Liver (tissue), 3 donors: ENCODE data around the gene PRAMEF12.

Experiments used
- GABPA ChIP-seq, 2 donors: IDR thresholded peaks in 1 of 2; conservative IDR thresholded peaks in 1 of 2; 2 replicates each; pipeline ENCODE4 v1.6.1; 2016; ENCODE audit warnings: antibody characterized with exemption in 2 of 2, mild to moderate bottlenecking in 1 of 2, moderate library complexity in 1 of 2
- HNF4A ChIP-seq, 2 donors: conservative IDR thresholded peaks; 2 replicates each; pipeline ENCODE4 v1.6.1; 2016; ENCODE audit warnings: antibody characterized with exemption in 2 of 2, mild to moderate bottlenecking in 2 of 2
- JUND ChIP-seq, 2 donors: IDR thresholded peaks; 2 replicates each; pipeline ENCODE4 v1.6.1; 2016; ENCODE audit warnings: antibody characterized with exemption in 2 of 2
- RAD21 ChIP-seq, 2 donors: IDR thresholded peaks; 2 replicates each; pipeline ENCODE4 v1.6.1; 2016; ENCODE audit warnings: antibody characterized with exemption in 2 of 2, mild to moderate bottlenecking in 2 of 2
- TAF1 ChIP-seq: conservative IDR thresholded peaks from 2 replicates; pipeline ENCODE4 v1.6.1; 2016; ENCODE audit warnings: antibody characterized with exemption, mild to moderate bottlenecking
- TF ChIP-seq, protein P1 (sequence below): fragments of 150-350 bp; IDR thresholded peaks from 2 replicates; pipeline ENCODE4 v1.5.1; 2017; ENCODE audit warnings: improper control_type of control experiment, low read depth, low read length; ENCODE audit not compliant: missing input control
- TF ChIP-seq, protein P2 (sequence below): IDR thresholded peaks from 2 replicates; pipeline ENCODE4 v1.6.1; 2016; ENCODE audit warnings: antibody characterized with exemption, mild to moderate bottlenecking
- TF ChIP-seq, protein P3 (sequence below): IDR thresholded peaks from 2 replicates; pipeline ENCODE4 v1.6.1; 2016; ENCODE audit warnings: antibody characterized with exemption
- donor health status: healthy.
- donor health status: healthy.

DNA sequence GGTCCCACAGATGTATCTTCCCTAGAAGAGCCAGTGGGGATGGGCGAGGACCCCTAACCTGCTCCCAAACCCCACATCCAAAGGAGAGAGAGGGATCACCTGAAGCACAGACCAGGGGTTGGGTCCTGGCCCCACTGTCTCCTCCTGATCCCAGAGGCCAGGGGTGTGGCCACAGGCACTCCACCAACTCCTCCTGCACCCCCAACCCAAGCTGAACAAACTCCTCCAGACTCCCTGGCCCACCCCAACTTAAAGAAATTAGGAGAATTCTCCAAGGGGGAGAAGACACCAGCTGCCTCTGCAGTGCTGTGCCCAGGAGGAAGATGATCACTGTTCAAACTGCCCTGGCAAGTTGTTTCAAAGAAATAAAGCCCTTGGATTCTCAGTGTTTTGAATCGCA lies 4.5 kb upstream of the PRAMEF12 start:
- TF ChIP-seq, protein P1, sequence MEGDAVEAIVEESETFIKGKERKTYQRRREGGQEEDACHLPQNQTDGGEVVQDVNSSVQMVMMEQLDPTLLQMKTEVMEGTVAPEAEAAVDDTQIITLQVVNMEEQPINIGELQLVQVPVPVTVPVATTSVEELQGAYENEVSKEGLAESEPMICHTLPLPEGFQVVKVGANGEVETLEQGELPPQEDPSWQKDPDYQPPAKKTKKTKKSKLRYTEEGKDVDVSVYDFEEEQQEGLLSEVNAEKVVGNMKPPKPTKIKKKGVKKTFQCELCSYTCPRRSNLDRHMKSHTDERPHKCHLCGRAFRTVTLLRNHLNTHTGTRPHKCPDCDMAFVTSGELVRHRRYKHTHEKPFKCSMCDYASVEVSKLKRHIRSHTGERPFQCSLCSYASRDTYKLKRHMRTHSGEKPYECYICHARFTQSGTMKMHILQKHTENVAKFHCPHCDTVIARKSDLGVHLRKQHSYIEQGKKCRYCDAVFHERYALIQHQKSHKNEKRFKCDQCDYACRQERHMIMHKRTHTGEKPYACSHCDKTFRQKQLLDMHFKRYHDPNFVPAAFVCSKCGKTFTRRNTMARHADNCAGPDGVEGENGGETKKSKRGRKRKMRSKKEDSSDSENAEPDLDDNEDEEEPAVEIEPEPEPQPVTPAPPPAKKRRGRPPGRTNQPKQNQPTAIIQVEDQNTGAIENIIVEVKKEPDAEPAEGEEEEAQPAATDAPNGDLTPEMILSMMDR: no peak
- no peak for TF ChIP-seq TAF1
- TF ChIP-seq JUND (IDR thresholded peaks at IDR 0.05): no peak
- no peak for TF ChIP-seq RAD21 (IDR thresholded peaks at IDR 0.05)
- no peak for TF ChIP-seq GABPA (IDR thresholded peaks at IDR 0.05 in 1 of 2, conservative IDR thresholded peaks at IDR 0.05 in 1 of 2)
- TF ChIP-seq, protein P2, sequence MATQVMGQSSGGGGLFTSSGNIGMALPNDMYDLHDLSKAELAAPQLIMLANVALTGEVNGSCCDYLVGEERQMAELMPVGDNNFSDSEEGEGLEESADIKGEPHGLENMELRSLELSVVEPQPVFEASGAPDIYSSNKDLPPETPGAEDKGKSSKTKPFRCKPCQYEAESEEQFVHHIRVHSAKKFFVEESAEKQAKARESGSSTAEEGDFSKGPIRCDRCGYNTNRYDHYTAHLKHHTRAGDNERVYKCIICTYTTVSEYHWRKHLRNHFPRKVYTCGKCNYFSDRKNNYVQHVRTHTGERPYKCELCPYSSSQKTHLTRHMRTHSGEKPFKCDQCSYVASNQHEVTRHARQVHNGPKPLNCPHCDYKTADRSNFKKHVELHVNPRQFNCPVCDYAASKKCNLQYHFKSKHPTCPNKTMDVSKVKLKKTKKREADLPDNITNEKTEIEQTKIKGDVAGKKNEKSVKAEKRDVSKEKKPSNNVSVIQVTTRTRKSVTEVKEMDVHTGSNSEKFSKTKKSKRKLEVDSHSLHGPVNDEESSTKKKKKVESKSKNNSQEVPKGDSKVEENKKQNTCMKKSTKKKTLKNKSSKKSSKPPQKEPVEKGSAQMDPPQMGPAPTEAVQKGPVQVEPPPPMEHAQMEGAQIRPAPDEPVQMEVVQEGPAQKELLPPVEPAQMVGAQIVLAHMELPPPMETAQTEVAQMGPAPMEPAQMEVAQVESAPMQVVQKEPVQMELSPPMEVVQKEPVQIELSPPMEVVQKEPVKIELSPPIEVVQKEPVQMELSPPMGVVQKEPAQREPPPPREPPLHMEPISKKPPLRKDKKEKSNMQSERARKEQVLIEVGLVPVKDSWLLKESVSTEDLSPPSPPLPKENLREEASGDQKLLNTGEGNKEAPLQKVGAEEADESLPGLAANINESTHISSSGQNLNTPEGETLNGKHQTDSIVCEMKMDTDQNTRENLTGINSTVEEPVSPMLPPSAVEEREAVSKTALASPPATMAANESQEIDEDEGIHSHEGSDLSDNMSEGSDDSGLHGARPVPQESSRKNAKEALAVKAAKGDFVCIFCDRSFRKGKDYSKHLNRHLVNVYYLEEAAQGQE: no peak
- TF ChIP-seq, protein P3, sequence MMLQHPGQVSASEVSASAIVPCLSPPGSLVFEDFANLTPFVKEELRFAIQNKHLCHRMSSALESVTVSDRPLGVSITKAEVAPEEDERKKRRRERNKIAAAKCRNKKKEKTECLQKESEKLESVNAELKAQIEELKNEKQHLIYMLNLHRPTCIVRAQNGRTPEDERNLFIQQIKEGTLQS: no peak
- TF ChIP-seq HNF4A (conservative IDR thresholded peaks at IDR 0.05): no peak
